CD14-positive monocyte (primary cell): ENCODE measurements around the gene DOCK1. TPM values are rescaled to one million over a fixed set of nuclear protein-coding genes. Genes with fewer than 3 reads are reported as not detected.

Source experiments
- DNase-seq, 3 donors: peaks; one replicate each; pipeline ENCODE4 v3.0.0-alpha.2; 2011 to 2022
- H2AFZ ChIP-seq: 2 replicates; pipeline ENCODE4 v1.6.0; 2012; ENCODE audit warnings: mild to moderate bottlenecking, low read depth, low read length, inconsistent platforms; ENCODE audit not compliant: insufficient read depth, poor library complexity, severe bottlenecking
- H3K27ac ChIP-seq, 2 donors: 1 replicate in 1 of 2; 2 replicates in 1 of 2; pipeline ENCODE4 v1.5.1; 2012 to 2013; ENCODE audit warnings: low read length in 2 of 2, control low read depth in 1 of 2, inconsistent platforms in 1 of 2, low read depth in 1 of 2, mild to moderate bottlenecking in 1 of 2
- H3K27me3 ChIP-seq, 2 donors: one replicate each; pipeline versions ENCODE4 v1.6.0 to v1.6.1; 2011 to 2013; ENCODE audit warnings: low read length in 2 of 2; ENCODE audit not compliant: control insufficient read depth in 2 of 2, insufficient read depth in 2 of 2
- H3K36me3 ChIP-seq, 2 donors: replicated peaks in 1 of 2; 1 replicate in 1 of 2; 2 replicates in 1 of 2; pipeline versions ENCODE4 v1.5.1 to v1.6.1; 2012 to 2013; ENCODE audit warnings: low read length in 2 of 2, control low read depth in 1 of 2, inconsistent platforms in 1 of 2, mild to moderate bottlenecking in 1 of 2; ENCODE audit not compliant: insufficient read depth in 2 of 2, control insufficient read depth in 1 of 2
- H3K4me1 ChIP-seq, 2 donors: 1 replicate in 1 of 2; 2 replicates in 1 of 2; pipeline versions ENCODE4 v1.5.1 to v1.6.1; 2012 to 2013; ENCODE audit warnings: low read length in 2 of 2, control low read depth in 1 of 2, inconsistent platforms in 1 of 2, mild to moderate bottlenecking in 1 of 2, moderate library complexity in 1 of 2; ENCODE audit not compliant: insufficient read depth in 2 of 2, control insufficient read depth in 1 of 2
- H3K4me2 ChIP-seq: replicated peaks from 2 replicates; pipeline ENCODE3; 2012; ENCODE audit warnings: low read length, moderate library complexity, mild to moderate bottlenecking; ENCODE audit not compliant: poor library complexity, severe bottlenecking; ENCODE audit errors: extremely low read depth
- H3K4me3 ChIP-seq, 3 experiments: fragments of 200-600 bp in 1 of 3; sonication (generic) in 1 of 3; replicated peaks in 1 of 3; 1 replicate in 2 of 3; 2 replicates in 1 of 3; pipeline ENCODE4 v1.5.1; 2011 to 2013; ENCODE audit warnings: low read length in 3 of 3, mild to moderate bottlenecking in 3 of 3, control low read depth in 2 of 3, low read depth in 2 of 3, inconsistent platforms in 1 of 3, moderate library complexity in 1 of 3
- H3K79me2 ChIP-seq: 2 replicates; pipeline ENCODE4 v1.6.0; 2012; ENCODE audit warnings: mild to moderate bottlenecking, control low read depth, inconsistent platforms, low read length, moderate library complexity; ENCODE audit not compliant: insufficient read depth
- H3K9ac ChIP-seq: 2 replicates; pipeline ENCODE4 v1.6.0; 2017; ENCODE audit warnings: low read length, mild to moderate bottlenecking; ENCODE audit not compliant: insufficient read depth, poor library complexity, severe bottlenecking
- H3K9me3 ChIP-seq, 2 donors: replicated peaks in 1 of 2; 1 replicate in 1 of 2; 2 replicates in 1 of 2; pipeline versions ENCODE4 v1.5.1 to v1.6.1; 2012 to 2013; ENCODE audit warnings: low read length in 2 of 2, control low read depth in 1 of 2; ENCODE audit not compliant: control insufficient read depth in 1 of 2, insufficient read depth in 1 of 2
- H4K20me1 ChIP-seq: 2 replicates; pipeline ENCODE4 v1.6.0; 2012; ENCODE audit warnings: mild to moderate bottlenecking, low read length, control low read depth, moderate library complexity; ENCODE audit not compliant: insufficient read depth
- H3K27ac Mint-ChIP-seq, 7 donors: one replicate each; pipeline ENCODE4 v1.8.0; 2020; ENCODE audit warnings: mild to moderate bottlenecking in 7 of 7, mixed read lengths in 7 of 7, moderate library complexity in 6 of 7, inconsistent platforms in 2 of 7
- H3K27me3 Mint-ChIP-seq, 3 donors: one replicate each; pipeline ENCODE4 v1.8.0; 2021 to 2022; ENCODE audit warnings: low read depth in 3 of 3, mild to moderate bottlenecking in 3 of 3, mixed read lengths in 3 of 3, moderate library complexity in 3 of 3, inconsistent platforms in 1 of 3
- H3K36me3 Mint-ChIP-seq, 2 donors: one replicate each; pipeline ENCODE4 v1.8.0; 2020; ENCODE audit warnings: mixed read lengths in 2 of 2, inconsistent platforms in 1 of 2, mild to moderate bottlenecking in 1 of 2
- H3K4me1 Mint-ChIP-seq: one replicate; pipeline ENCODE4 v1.8.0; 2020; ENCODE audit warnings: mild to moderate bottlenecking, mixed read lengths
- H3K4me3 Mint-ChIP-seq, 2 donors: one replicate each; pipeline ENCODE4 v1.8.0; 2020; ENCODE audit warnings: mild to moderate bottlenecking in 2 of 2, mixed read lengths in 2 of 2, moderate library complexity in 1 of 2
- H3K9me3 Mint-ChIP-seq, 7 donors: one replicate each; pipeline ENCODE4 v1.8.0; 2020 to 2022; ENCODE audit warnings: mixed read lengths in 7 of 7, mild to moderate bottlenecking in 6 of 7, moderate library complexity in 6 of 7, inconsistent platforms in 2 of 7
- CTCF ChIP-seq: fragments of 200-600 bp; IDR thresholded peaks from one replicate; pipeline ENCODE4 v1.8.0; 2022; ENCODE audit warnings: antibody characterized with exemption, mild to moderate bottlenecking
- WGBS: methylation state at CpG from one replicate; pipeline ENCODE4 v1.1.5; 2013; ENCODE audit warnings: missing lambda C conversion rate; ENCODE audit not compliant: insufficient coverage; 5-methylcytosine and 5-hydroxymethylcytosine counted together
- intact Hi-C, 2 donors: fragments of 100-400 bp; cut with micrococcal nuclease; formaldehyde crosslinking; loops; one replicate each; pipeline versions ENCODE4 v1.15.0 to v1.15.1; 2023
- polyA plus RNA-seq, 3 donors: library from polyadenylated mRNA; depleted of rRNA in 1 of 3; unstranded in 2 of 3; stranded (reverse) in 1 of 3; fragments of 300-500 nt in 2 of 3; fragments of >200 nt in 1 of 3; fragmentation: Illumina TruSeq in 2 of 3; gene quantifications; 1 replicate in 2 of 3; 2 replicates in 1 of 3; pipeline ENCODE4 v1.2.3, GENCODE V29; 2012 to 2021

Gene DOCK1
- polyA plus RNA-seq, 3 donors: 0.31 to 0.35 TPM; not detected in 1

- Histone ChIP-seq H3K4me3 (no peak overlapping the region), H3K9me3 (no peaks in the 10 kb centered on the region), H3K4me1 (no peaks in the 10 kb centered on the region), H3K27me3 (no peaks in the 10 kb centered on the region), H3K27ac (no peak overlapping the region), H3K36me3 (no peaks in the 10 kb centered on the region), H2AFZ (no peak overlapping the region), H4K20me1 (no peaks in the 10 kb centered on the region), H3K79me2 (no peaks in the 10 kb centered on the region), H3K4me2 (no peak overlapping the region), H3K9ac (no peak overlapping the region)
- Mint-ChIP-seq H3K4me1 (no peaks in the 10 kb centered on the region), H3K9me3 (no peaks in the 10 kb centered on the region), H3K27me3 (peaks cover 0 to 2% (median 0%) of the 10 kb centered on the region in 3 donors), H3K4me3 (no peak overlapping the region), H3K36me3 (no peaks in the 10 kb centered on the region), H3K27ac (no peak overlapping the region)
- WGBS: 94% methylated on average over 5 of the region's 10 CpGs
- intact Hi-C loops: no loop called here
- no peak for TF ChIP-seq CTCF
- no peak for DNase-seq
Observed at GRCh38 chr10:127417031-127417430, 511.8 kb downstream of the DOCK1 start.

- H3K4me1 Mint-ChIP-seq: no peaks in the 10 kb centered on the region
- no peaks in the 10 kb centered on the region for H3K4me1 ChIP-seq
- H3K27ac Mint-ChIP-seq: no peak overlapping the region
- no peak overlapping the region for H3K4me2 ChIP-seq
- no peaks in the 10 kb centered on the region for H4K20me1 ChIP-seq
- peaks cover 0 to 2% (median 0%) of the 10 kb centered on the region in 3 donors for H3K27me3 Mint-ChIP-seq
- no peaks in the 10 kb centered on the region for H3K9me3 Mint-ChIP-seq
- intact Hi-C loops: no loop called here
- no peaks in the 10 kb centered on the region for H3K27me3 ChIP-seq
- H3K9ac ChIP-seq: no peak overlapping the region
- H3K9me3 ChIP-seq: no peaks in the 10 kb centered on the region
- H3K79me2 ChIP-seq: no peaks in the 10 kb centered on the region
- DNase-seq: no peak
- WGBS: 95% methylated on average over 6 of the region's 12 CpGs
- no peaks in the 10 kb centered on the region for H3K36me3 Mint-ChIP-seq
- no peak overlapping the region for H3K4me3 ChIP-seq
- H3K36me3 ChIP-seq: no peaks in the 10 kb centered on the region
- no peak overlapping the region for H3K27ac ChIP-seq
- H2AFZ ChIP-seq: no peak overlapping the region
- no peak for TF ChIP-seq CTCF
- H3K4me3 Mint-ChIP-seq: no peak overlapping the region
Observed at GRCh38 chr10:127417686-127418401, 512.6 kb downstream of the DOCK1 start.
